H1 (cell line): ENCODE measurements around the gene SPACA4. TPM values are rescaled to one million over a fixed set of nuclear protein-coding genes. Genes with fewer than 3 reads are reported as not detected.

ENCODE experiments used
- CTCF ChIA-PET: fragments of 300-600 bp; sonication (Branson Sonifier 250); formaldehyde crosslinking; loops from one replicate; lab custom pipeline; 2021; ENCODE audit not compliant: partially characterized antibody; lab: Charles Lee
- POLR2A ChIA-PET: fragments of 300-600 bp; sonication (Branson Sonifier 250); formaldehyde crosslinking; loops from one replicate; lab custom pipeline; 2021; ENCODE audit warnings: inconsistent platforms; ENCODE audit not compliant: partially characterized antibody; lab: Charles Lee
- DNase-seq, 2 experiments: peaks; one replicate each; pipeline versions ENCODE4 v3.0.0 to v3.0.0-alpha.2; 2010 to 2022; ENCODE audit warnings: low spot score in 2 of 2, low read depth in 1 of 2, mixed read lengths in 1 of 2
- FAIRE-seq: peaks from 2 replicates; lab custom pipeline; 2011; peaks lifted over from hg19 to GRCh38; lab: Jason Lieb, UNC
- H2AFZ ChIP-seq: 2 replicates; pipeline ENCODE4 v1.8.1; 2012; ENCODE audit warnings: low read length, inconsistent platforms
- H2AK5ac ChIP-seq: 2 replicates; pipeline ENCODE4 v1.6.1; 2013; ENCODE audit warnings: low read depth, low read length
- H2BK120ac ChIP-seq: replicated peaks from 2 replicates; pipeline ENCODE3; 2013; ENCODE audit warnings: low read depth, low read length, inconsistent platforms
- H2BK12ac ChIP-seq: 2 replicates; pipeline ENCODE4 v1.6.1; 2013; ENCODE audit warnings: low read depth, low read length
- H2BK15ac ChIP-seq: 2 replicates; pipeline ENCODE4 v1.6.1; 2013; ENCODE audit warnings: low read length
- H2BK20ac ChIP-seq: 2 replicates; pipeline ENCODE4 v1.6.1; 2013; ENCODE audit warnings: low read length
- H2BK5ac ChIP-seq: 2 replicates; pipeline ENCODE4 v1.6.1; 2013; ENCODE audit warnings: low read depth, low read length
- H3K14ac ChIP-seq: 2 replicates; pipeline ENCODE4 v1.6.1; 2013; ENCODE audit warnings: inconsistent platforms; ENCODE audit not compliant: insufficient read length
- H3K18ac ChIP-seq: 2 replicates; pipeline ENCODE4 v1.6.1; 2013; ENCODE audit warnings: low read length; ENCODE audit errors: extremely low read depth
- H3K23ac ChIP-seq: 2 replicates; pipeline ENCODE4 v1.6.1; 2013; ENCODE audit warnings: inconsistent platforms; ENCODE audit not compliant: insufficient read length
- H3K23me2 ChIP-seq: 2 replicates; pipeline ENCODE4 v1.6.1; 2013; ENCODE audit warnings: low read depth, low read length
- H3K27ac ChIP-seq: 2 replicates; pipeline ENCODE4 v1.6.1; 2011; ENCODE audit warnings: low read depth, low read length, inconsistent platforms
- H3K27me3 ChIP-seq, 4 experiments: replicated peaks in 1 of 4; 1 replicate in 1 of 4; 2 replicates in 3 of 4; pipeline versions ENCODE4 v1.6.1 to v1.8.1; 2011 to 2013; ENCODE audit warnings: low read length in 3 of 4, mild to moderate bottlenecking in 3 of 4, inconsistent platforms in 2 of 4, mixed read lengths in 2 of 4, moderate library complexity in 1 of 4; ENCODE audit not compliant: control insufficient read depth in 3 of 4, insufficient read depth in 3 of 4; ENCODE audit errors: extremely low read depth in 1 of 4
- H3K36me3 ChIP-seq, 4 experiments: 2 replicates each; pipeline versions ENCODE4 v1.6.1 to v1.8.1; 2011 to 2013; ENCODE audit warnings: mild to moderate bottlenecking in 4 of 4, low read length in 3 of 4, moderate library complexity in 2 of 4, control low read depth in 1 of 4, inconsistent platforms in 1 of 4; ENCODE audit not compliant: insufficient read depth in 4 of 4, control insufficient read depth in 2 of 4
- H3K4ac ChIP-seq: replicated peaks from 2 replicates; pipeline ENCODE3; 2013; ENCODE audit warnings: low read length, low read depth, mixed read lengths, inconsistent platforms; ENCODE audit not compliant: insufficient read length
- H3K4me1 ChIP-seq, 4 experiments: replicated peaks in 1 of 4; 1 replicate in 1 of 4; 2 replicates in 3 of 4; pipeline versions ENCODE4 v1.6.1 to v1.8.1; 2011 to 2013; ENCODE audit warnings: low read length in 3 of 4, inconsistent platforms in 2 of 4, mixed read lengths in 1 of 4; ENCODE audit not compliant: insufficient read depth in 4 of 4, control insufficient read depth in 3 of 4
- H3K4me2 ChIP-seq, 2 experiments: 2 replicates each; pipeline versions ENCODE4 v1.6.1 to v1.8.1; 2011 to 2013; ENCODE audit warnings: low read depth in 2 of 2, low read length in 2 of 2, control low read depth in 1 of 2, inconsistent platforms in 1 of 2, mild to moderate bottlenecking in 1 of 2; ENCODE audit not compliant: insufficient read depth in 1 of 2
- H3K4me3 ChIP-seq, 4 experiments: fragments of 200-600, 300-600 bp in 1 of 4; sonication (generic), shearing (Covaris generic), sonication (Bioruptor Twin) in 1 of 4; 2 replicates each; pipeline versions ENCODE4 v1.5.1 to v1.8.1; 2011 to 2016; ENCODE audit warnings: low read length in 4 of 4, low read depth in 3 of 4, control low read depth in 2 of 4, inconsistent platforms in 2 of 4, mild to moderate bottlenecking in 2 of 4, mixed read lengths in 1 of 4, moderate library complexity in 1 of 4; ENCODE audit not compliant: insufficient read depth in 2 of 4; ENCODE audit errors: extremely low read depth in 1 of 4
- H3K56ac ChIP-seq: replicated peaks from 2 replicates; pipeline ENCODE3; 2013; ENCODE audit warnings: low read depth, mild to moderate bottlenecking, mixed read lengths, low read length, inconsistent platforms; ENCODE audit not compliant: insufficient read length
- H3K79me1 ChIP-seq: 2 replicates; pipeline ENCODE4 v1.6.1; 2013; ENCODE audit warnings: low read depth, low read length, control low read depth
- H3K79me2 ChIP-seq, 2 experiments: 2 replicates each; pipeline versions ENCODE4 v1.6.1 to v1.8.1; 2012 to 2013; ENCODE audit warnings: low read length in 2 of 2, mild to moderate bottlenecking in 2 of 2, inconsistent platforms in 1 of 2; ENCODE audit not compliant: insufficient read depth in 2 of 2, control insufficient read depth in 1 of 2
- H3K9ac ChIP-seq, 4 experiments: replicated peaks in 1 of 4; 1 replicate in 1 of 4; 2 replicates in 3 of 4; pipeline versions ENCODE4 v1.6.1 to v1.8.1; 2011 to 2013; ENCODE audit warnings: low read depth in 3 of 4, low read length in 3 of 4, control low read depth in 2 of 4, mild to moderate bottlenecking in 2 of 4, moderate library complexity in 2 of 4, inconsistent platforms in 1 of 4; ENCODE audit errors: extremely low read depth in 1 of 4
- H3K9me3 ChIP-seq, 2 experiments: 2 replicates each; pipeline versions ENCODE4 v1.6.1 to v1.8.1; 2012 to 2013; ENCODE audit warnings: mild to moderate bottlenecking in 2 of 2, moderate library complexity in 2 of 2, control low read depth in 1 of 2, inconsistent platforms in 1 of 2, low read depth in 1 of 2, low read length in 1 of 2, mixed read lengths in 1 of 2; ENCODE audit not compliant: insufficient read depth in 2 of 2
- H4K20me1 ChIP-seq, 2 experiments: replicated peaks in 1 of 2; 2 replicates each; pipeline versions ENCODE3 to v1.8.1; 2011 to 2013; ENCODE audit warnings: inconsistent platforms in 2 of 2, low read length in 2 of 2, mild to moderate bottlenecking in 1 of 2; ENCODE audit not compliant: insufficient read depth in 2 of 2, control insufficient read depth in 1 of 2
- H4K5ac ChIP-seq: 2 replicates; pipeline ENCODE4 v1.6.1; 2013; ENCODE audit warnings: low read length, low read depth, mixed read lengths, inconsistent platforms; ENCODE audit not compliant: insufficient read length
- H4K8ac ChIP-seq: 2 replicates; pipeline ENCODE4 v1.8.0; 2013; ENCODE audit warnings: mild to moderate bottlenecking, moderate library complexity, low read length, inconsistent platforms; ENCODE audit not compliant: insufficient read depth; ENCODE audit errors: extremely low read depth
- H4K91ac ChIP-seq: replicated peaks from 2 replicates; pipeline ENCODE3; 2013; ENCODE audit warnings: low read length, mixed read lengths, inconsistent platforms; ENCODE audit not compliant: insufficient read length
- EP300 ChIP-seq, 2 experiments: IDR thresholded peaks; 1 replicate in 1 of 2; 2 replicates in 1 of 2; pipeline ENCODE4 v1.6.1; 2011 to 2012; ENCODE audit warnings: low read depth in 2 of 2, low read length in 2 of 2, mild to moderate bottlenecking in 2 of 2, borderline replicate concordance in 1 of 2, inconsistent platforms in 1 of 2, moderate library complexity in 1 of 2
- JUND ChIP-seq: IDR thresholded peaks from 2 replicates; pipeline ENCODE4 v1.6.1; 2011; ENCODE audit warnings: mild to moderate bottlenecking, improper control_type of control experiment, low read length
- KDM1A ChIP-seq: fragments of 200-600, 300-600 bp; sonication (generic); IDR thresholded peaks from 2 replicates; pipeline ENCODE4 v1.7.1; 2016; ENCODE audit warnings: mild to moderate bottlenecking, low read length, borderline replicate concordance
- RAD21 ChIP-seq, 2 experiments: IDR thresholded peaks in 1 of 2; conservative IDR thresholded peaks in 1 of 2; 2 replicates each; pipeline ENCODE4 v1.6.1; 2011; ENCODE audit warnings: low read depth in 2 of 2, low read length in 2 of 2, improper control_type of control experiment in 1 of 2, inconsistent platforms in 1 of 2, mild to moderate bottlenecking in 1 of 2, moderate library complexity in 1 of 2
- RFX5 ChIP-seq: IDR thresholded peaks from 2 replicates; pipeline ENCODE4 v1.6.1; 2011; ENCODE audit warnings: low read depth, low read length, improper control_type of control experiment, borderline replicate concordance
- SP1 ChIP-seq: IDR thresholded peaks from 2 replicates; pipeline ENCODE4 v1.6.1; 2011; ENCODE audit warnings: low read depth, low read length
- YY1 ChIP-seq: IDR thresholded peaks from 2 replicates; pipeline ENCODE4 v1.6.1; 2011; ENCODE audit warnings: low read depth, mild to moderate bottlenecking, low read length
- WGBS, 2 experiments: shearing (Covaris generic) in 1 of 2; methylation state at CpG; one replicate each; pipeline versions ENCODE4 v1.1.6 to v1.1.7; 2013 to 2015; ENCODE audit warnings: low lambda C conversion rate in 2 of 2, mixed read lengths in 2 of 2, inconsistent platforms in 1 of 2, low coverage in 1 of 2, missing lambda C conversion rate in 1 of 2; ENCODE audit not compliant: insufficient replicate concordance in 2 of 2, insufficient coverage in 1 of 2, insufficient read length in 1 of 2; ENCODE audit errors: extremely low coverage in 1 of 2, missing lambda C conversion rate in 1 of 2; 5-methylcytosine and 5-hydroxymethylcytosine counted together
- polyA plus RNA-seq, 7 experiments: library from polyadenylated mRNA; depleted of rRNA in 3 of 7; stranded (reverse) in 5 of 7; unstranded in 2 of 7; fragments of >200 nt in 5 of 7; fragments of 200-250 nt in 2 of 7; gene quantifications; 1 replicate in 5 of 7; 2 replicates in 1 of 7; 4 replicates in 1 of 7; pipeline versions ENCODE4 v1.2.1 to v1.2.3, GENCODE V29; 2011 to 2013; ENCODE audit warnings: missing spikeins in 2 of 7, mixed read lengths in 2 of 7
- total RNA-seq: library from RNA; stranded (reverse); fragmentation: NEBNext Ultra II Directional; extraction: Animal tissue kit (Norgen Biotek cat#: 25700); gene quantifications from 2 replicates; pipeline ENCODE4 v1.2.1, GENCODE V29; 2021

SPACA4 gene
- total and polyA plus RNA-seq, 2 of the 8 experiments (the other 6 are each of a cell fraction or from before 2014, with no cell fraction given): not detected

DNA sequence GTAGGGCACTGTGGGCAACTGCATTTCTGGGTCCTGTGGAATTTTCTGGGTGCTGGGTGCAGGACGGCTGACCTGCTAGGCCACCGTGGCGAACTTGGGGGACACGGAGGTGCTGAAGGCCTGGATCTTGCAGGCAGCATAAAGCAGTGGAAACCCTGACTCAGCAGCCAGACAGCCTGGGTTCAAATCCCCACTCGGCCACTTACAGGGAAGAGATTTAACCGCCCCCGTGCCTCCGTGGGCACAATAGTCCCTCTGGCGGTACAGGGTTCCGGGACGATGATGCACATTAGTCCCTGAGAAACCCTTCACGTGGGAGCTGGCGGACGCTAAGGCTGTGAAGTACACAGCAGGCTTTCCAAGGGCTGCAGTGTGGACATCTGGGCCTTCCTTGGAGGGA is 5.3 kb downstream of the SPACA4 start:
- peaks cover under 1 to 8% of the 10 kb centered on the region in 2 experiments; a peak in 3 of 4 replicates for H3K79me2 ChIP-seq
- FAIRE-seq (no peak), DNase-seq (no peak)
- ChIA-PET CTCF (interaction anchor here (1.2 to 7.2 kb wide), 2 partner anchors 21 to 106 kb away, joined by 3 to 37 read pairs; no protein-coding TSS in a partner anchor), POLR2A (interaction anchor here (4.2 to 30.9 kb wide), 4 partner anchors 1 to 122 kb away, joined by 14 to 788 read pairs (median 424); partner anchors contain the start of genes DBP, FAM83E, RPL18 and SPACA4)
- H2BK5ac ChIP-seq: no peak overlapping the region
- H4K8ac ChIP-seq: no peak overlapping the region
- peaks cover 0 to 34% (median 27%) of the 10 kb centered on the region in 4 experiments; a peak in 6 of 7 replicates for H3K4me1 ChIP-seq
- H4K5ac ChIP-seq: no peak overlapping the region
- no peak overlapping the region for H3K27ac ChIP-seq
- no peak overlapping the region for H2BK20ac ChIP-seq
- no peak overlapping the region for H4K91ac ChIP-seq
- H3K9me3 ChIP-seq: no peaks in the 10 kb centered on the region
- H2BK120ac ChIP-seq: no peak overlapping the region
- no peak overlapping the region for H3K4me2 ChIP-seq
- no peak overlapping the region for H3K18ac ChIP-seq
- no peak overlapping the region for H2AK5ac ChIP-seq
- no peak overlapping the region for H3K14ac ChIP-seq
- 91% methylated on average over 14 of the region's 14 CpGs; no CpG with 5 or more reads in 1 of the 2 experiments for WGBS, 2 experiments
- no peak overlapping the region for H2AFZ ChIP-seq
- no peak overlapping the region for H3K4me3 ChIP-seq
- H3K4ac ChIP-seq: no peak overlapping the region
- no peaks in the 10 kb centered on the region for H3K79me1 ChIP-seq
- H3K23me2 ChIP-seq: no peaks in the 10 kb centered on the region
- H3K56ac ChIP-seq: no peak overlapping the region
- no peak overlapping the region for H2BK12ac ChIP-seq
- H4K20me1 ChIP-seq: peaks cover 15 to 24% of the 10 kb centered on the region in 2 experiments
- H3K23ac ChIP-seq: no peak overlapping the region
- no peaks in the 10 kb centered on the region for H3K27me3 ChIP-seq
- H3K36me3 ChIP-seq: peaks cover 13 to 19% (median 15%) of the 10 kb centered on the region in 4 experiments
- H2BK15ac ChIP-seq: no peak overlapping the region
- no peak for TF ChIP-seq KDM1A
- TF ChIP-seq RAD21 (IDR thresholded peaks at IDR 0.05 in 1 of 2, conservative IDR thresholded peaks at IDR 0.05 in 1 of 2; ENCODE audit: low read depth in 2 of 2, low read length in 2 of 2): no peak
- no peak for TF ChIP-seq YY1
- no peak for TF ChIP-seq SP1
- no peak for TF ChIP-seq EP300 (IDR thresholded peaks at IDR 0.05; ENCODE audit: borderline replicate concordance in 1 of 2, low read depth in 2 of 2, low read length in 2 of 2)
- TF ChIP-seq JUND: no peak
- no peak for TF ChIP-seq RFX5
- H3K9ac ChIP-seq: no peak overlapping the region
